Measurements from ENCODE around the gene MYRIP.

DNA sequence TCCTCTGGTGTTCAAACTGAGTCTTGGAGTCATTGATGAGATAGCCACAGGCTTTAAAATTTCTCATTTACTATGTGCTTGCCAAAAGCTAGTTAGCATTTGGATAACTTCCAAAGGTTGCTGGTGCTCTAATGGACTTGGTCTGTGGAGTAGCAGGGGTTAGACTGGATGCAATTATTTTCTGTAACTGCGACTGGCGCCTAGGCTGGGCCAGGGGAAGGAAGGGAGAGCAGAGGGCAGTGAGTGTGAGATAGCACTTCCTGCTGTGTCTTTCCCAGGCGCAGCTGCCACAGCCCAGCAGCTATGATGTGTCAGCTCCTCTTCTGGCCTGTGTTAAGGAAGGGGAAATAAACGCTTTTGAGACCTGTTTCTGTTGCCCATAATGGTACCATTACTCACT lies 98.6 kb downstream of the MYRIP start:
- TF ChIP-seq, protein P1, sequence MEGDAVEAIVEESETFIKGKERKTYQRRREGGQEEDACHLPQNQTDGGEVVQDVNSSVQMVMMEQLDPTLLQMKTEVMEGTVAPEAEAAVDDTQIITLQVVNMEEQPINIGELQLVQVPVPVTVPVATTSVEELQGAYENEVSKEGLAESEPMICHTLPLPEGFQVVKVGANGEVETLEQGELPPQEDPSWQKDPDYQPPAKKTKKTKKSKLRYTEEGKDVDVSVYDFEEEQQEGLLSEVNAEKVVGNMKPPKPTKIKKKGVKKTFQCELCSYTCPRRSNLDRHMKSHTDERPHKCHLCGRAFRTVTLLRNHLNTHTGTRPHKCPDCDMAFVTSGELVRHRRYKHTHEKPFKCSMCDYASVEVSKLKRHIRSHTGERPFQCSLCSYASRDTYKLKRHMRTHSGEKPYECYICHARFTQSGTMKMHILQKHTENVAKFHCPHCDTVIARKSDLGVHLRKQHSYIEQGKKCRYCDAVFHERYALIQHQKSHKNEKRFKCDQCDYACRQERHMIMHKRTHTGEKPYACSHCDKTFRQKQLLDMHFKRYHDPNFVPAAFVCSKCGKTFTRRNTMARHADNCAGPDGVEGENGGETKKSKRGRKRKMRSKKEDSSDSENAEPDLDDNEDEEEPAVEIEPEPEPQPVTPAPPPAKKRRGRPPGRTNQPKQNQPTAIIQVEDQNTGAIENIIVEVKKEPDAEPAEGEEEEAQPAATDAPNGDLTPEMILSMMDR (IDR thresholded peaks at IDR 0.05), result no peak
- TF ChIP-seq POLR2A (IDR thresholded peaks at IDR 0.05) (no peak), POLR2AphosphoS5 (IDR thresholded peaks at IDR 0.05) (no peak)
